GM23338 (cell line): ENCODE data around the gene FOXP4. TPM values are rescaled to one million over a fixed set of nuclear protein-coding genes. Genes with fewer than 3 reads are reported as not detected.

ENCODE experiments used
- ATAC-seq: fragments of 200-7000 bp; cut with Tn5 transposase; 3 replicates; pipeline ENCODE4 v1.9.1; 2020
- DNase-seq: peaks from one replicate; pipeline ENCODE4 v3.0.0-alpha.2; 2015; ENCODE audit warnings: low spot score
- H2AFZ ChIP-seq: fragments of 200-600 bp; sonication (generic); 2 replicates; pipeline ENCODE4 v1.8.0; 2016; ENCODE audit warnings: antibody characterized with exemption, mild to moderate bottlenecking, moderate library complexity
- H3F3A ChIP-seq: fragments of 200-600 bp; sonication (generic); replicated peaks from 2 replicates; pipeline ENCODE4 v1.8.0; 2017; ENCODE audit warnings: antibody characterized with exemption, mixed run types, low read depth
- H3K27ac ChIP-seq: fragments of 200-600 bp; sonication (generic); 2 replicates; pipeline ENCODE4 v1.6.1; 2016; ENCODE audit warnings: low read depth
- H3K27me3 ChIP-seq: fragments of 200-600 bp; sonication (generic); 2 replicates; pipeline ENCODE4 v1.8.0; 2016; ENCODE audit warnings: mild to moderate bottlenecking, mixed run types, moderate library complexity; ENCODE audit not compliant: insufficient read depth
- H3K36me3 ChIP-seq: fragments of 200-600 bp; sonication (generic); 2 replicates; pipeline ENCODE4 v1.8.0; 2016; ENCODE audit warnings: mild to moderate bottlenecking; ENCODE audit not compliant: insufficient read depth
- H3K4me1 ChIP-seq: fragments of 200-600 bp; sonication (generic); 2 replicates; pipeline ENCODE4 v1.8.0; 2016; ENCODE audit warnings: mild to moderate bottlenecking, moderate library complexity; ENCODE audit not compliant: insufficient read depth
- H3K4me2 ChIP-seq: fragments of 200-600 bp; sonication (generic); 2 replicates; pipeline ENCODE4 v1.7.1; 2017; ENCODE audit warnings: mixed run types
- H3K4me3 ChIP-seq: fragments of 200-600 bp; sonication (generic); 2 replicates; pipeline ENCODE4 v1.6.1; 2016; ENCODE audit warnings: mixed run types
- H3K79me2 ChIP-seq: fragments of 200-600 bp; sonication (generic); replicated peaks from 2 replicates; pipeline ENCODE4 v1.8.0; 2017; ENCODE audit warnings: mild to moderate bottlenecking; ENCODE audit not compliant: insufficient read depth
- H3K9me2 ChIP-seq: fragments of 200-600 bp; sonication (generic); 2 replicates; pipeline ENCODE4 v1.8.0; 2017; ENCODE audit not compliant: insufficient read depth
- H4K20me1 ChIP-seq: fragments of 200-600 bp; sonication (generic); replicated peaks from 2 replicates; pipeline ENCODE4 v1.8.0; 2017; ENCODE audit warnings: mild to moderate bottlenecking; ENCODE audit not compliant: insufficient read depth
- H3K27ac Mint-ChIP-seq: 2 replicates; pipeline ENCODE4 v1.8.0; 2020; ENCODE audit warnings: inconsistent platforms, mild to moderate bottlenecking, moderate library complexity, mixed read lengths
- H3K27me3 Mint-ChIP-seq: 3 replicates; pipeline ENCODE4 v1.8.0; 2022; ENCODE audit warnings: low read depth, mild to moderate bottlenecking, moderate library complexity, mixed read lengths, inconsistent platforms; ENCODE audit not compliant: insufficient read depth, poor library complexity
- H3K36me3 Mint-ChIP-seq: 3 replicates; pipeline ENCODE4 v1.8.0; 2021; ENCODE audit warnings: low read depth, mild to moderate bottlenecking, inconsistent platforms, moderate library complexity, mixed read lengths
- H3K4me1 Mint-ChIP-seq: 3 replicates; pipeline ENCODE4 v1.8.0; 2020; ENCODE audit warnings: mild to moderate bottlenecking, inconsistent platforms, mixed read lengths
- H3K4me3 Mint-ChIP-seq: 3 replicates; pipeline ENCODE4 v1.8.0; 2021; ENCODE audit warnings: moderate library complexity, mild to moderate bottlenecking, inconsistent platforms, mixed read lengths
- H3K9me3 Mint-ChIP-seq: 3 replicates; pipeline ENCODE4 v1.8.0; 2020; ENCODE audit warnings: moderate library complexity, mild to moderate bottlenecking, inconsistent platforms, mixed read lengths
- CREB1 ChIP-seq: fragments of 250-450 bp; sonication (Bioruptor Pico); IDR thresholded peaks from 2 replicates; pipeline ENCODE4 v1.5.0; 2020; ENCODE audit warnings: low read depth, mild to moderate bottlenecking, moderate library complexity
- EZH2 ChIP-seq: fragments of 200-600 bp; sonication (generic); IDR thresholded peaks from one replicate; pipeline ENCODE4 v1.8.0; 2017; ENCODE audit warnings: antibody characterized with exemption, mild to moderate bottlenecking, low read depth; ENCODE audit not compliant: unreplicated experiment
- EZH2phosphoT487 ChIP-seq: fragments of 200-600 bp; sonication (generic); IDR thresholded peaks from one replicate; pipeline ENCODE4 v1.8.1; 2018; ENCODE audit warnings: antibody characterized with exemption; ENCODE audit not compliant: unreplicated experiment
- JUNB ChIP-seq: IDR thresholded peaks from one replicate; pipeline ENCODE4 v1.6.1; 2016; ENCODE audit warnings: antibody characterized with exemption; ENCODE audit not compliant: unreplicated experiment
- NANOG ChIP-seq: IDR thresholded peaks from 2 replicates; pipeline ENCODE4 v1.6.1; 2016; ENCODE audit warnings: antibody characterized with exemption, borderline replicate concordance
- POLR2AphosphoS5 ChIP-seq: IDR thresholded peaks from 2 replicates; pipeline ENCODE4 v1.6.1; 2016; ENCODE audit warnings: antibody characterized with exemption, low read depth
- STAT1 ChIP-seq: IDR thresholded peaks from one replicate; pipeline ENCODE4 v1.6.1; 2016; ENCODE audit warnings: antibody characterized with exemption; ENCODE audit not compliant: unreplicated experiment
- ZNF114 ChIP-seq: fragments of 250-450 bp; sonication (Bioruptor Pico); IDR thresholded peaks from 2 replicates; pipeline ENCODE4 v1.5.0; 2020; ENCODE audit warnings: mild to moderate bottlenecking, moderate library complexity
- ZNF331 ChIP-seq: fragments of 250-450 bp; sonication (Bioruptor Pico); IDR thresholded peaks from 2 replicates; pipeline ENCODE4 v1.5.0; 2020; ENCODE audit warnings: low read depth, mild to moderate bottlenecking, moderate library complexity
- polyA plus RNA-seq: library from polyadenylated mRNA; unstranded; fragments of >200 nt; fragmentation: Nextera tagmentation; extraction: Ambion mirVana; gene quantifications from 2 replicates; pipeline ENCODE4 v1.2.1, GENCODE V29; 2016
- total RNA-seq: library from RNA; depleted of rRNA; stranded (reverse); fragments of >200 nt; shearing (Covaris generic); gene quantifications from 2 replicates; pipeline ENCODE4 v1.2.3, GENCODE V29; 2014
- TF ChIP-seq, protein P1 (sequence below): IDR thresholded peaks from 2 replicates; pipeline ENCODE4 v1.6.1; 2016; ENCODE audit warnings: antibody characterized with exemption
- TF ChIP-seq, protein P2 (sequence below): fragments of 250-450 bp; sonication (Bioruptor Pico); IDR thresholded peaks from 2 replicates; pipeline ENCODE4 v1.5.0; 2020; ENCODE audit warnings: mild to moderate bottlenecking, moderate library complexity
- TF ChIP-seq, protein P3 (sequence below): IDR thresholded peaks from one replicate; pipeline ENCODE4 v1.6.1; 2018; ENCODE audit warnings: antibody characterized with exemption; ENCODE audit not compliant: unreplicated experiment
- TF ChIP-seq, protein P4 (sequence below), 2 experiments: fragments of 200-600 bp in 1 of 2; sonication (generic) in 1 of 2; conservative IDR thresholded peaks; 2 replicates each; pipeline versions ENCODE4 v1.5.1 to v1.6.1; 2016 to 2017; ENCODE audit warnings: antibody characterized with exemption in 2 of 2, low read depth in 2 of 2, mild to moderate bottlenecking in 2 of 2, moderate library complexity in 1 of 2

Gene FOXP4
- total and polyA plus RNA-seq, 2 experiments from 2014 or later: 5.1 to 13.5 TPM

DNA sequence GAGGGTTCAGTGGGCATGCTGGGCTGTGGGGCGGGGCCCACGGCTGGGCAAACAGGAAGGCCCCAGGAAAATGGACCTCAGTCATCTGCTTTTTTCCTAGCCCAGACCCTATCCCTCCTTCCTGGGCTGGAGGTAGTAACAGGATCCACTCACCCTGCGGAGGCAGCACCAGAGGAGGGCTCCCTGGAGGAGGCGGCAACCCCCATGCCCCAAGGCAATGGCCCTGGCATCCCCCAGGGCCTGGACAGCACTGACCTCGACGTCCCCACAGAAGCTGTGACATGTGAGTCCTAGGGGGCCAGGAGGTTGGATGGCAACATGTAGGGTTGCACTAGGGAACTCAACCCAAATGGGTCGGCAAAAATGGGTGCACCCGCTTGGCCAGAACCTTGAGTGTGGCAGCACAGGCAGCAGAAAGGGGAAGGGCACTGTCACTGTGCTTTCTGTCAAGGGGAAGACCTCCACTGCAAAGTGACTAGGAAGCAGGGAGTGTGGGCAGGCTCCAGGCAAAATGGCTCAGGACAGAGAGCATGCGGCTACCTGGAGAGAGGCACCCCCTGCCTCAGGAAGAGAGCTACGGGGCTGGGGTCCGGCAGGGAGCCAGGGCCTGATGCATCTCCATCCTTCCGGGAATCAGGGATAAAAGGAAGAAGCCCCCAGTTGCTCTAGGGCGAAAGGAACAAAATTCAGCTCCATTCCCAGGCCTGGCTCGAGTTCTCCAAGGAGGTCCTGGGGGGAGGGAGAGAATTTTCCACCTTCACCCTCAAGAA, 100.0 kb downstream of the FOXP4 start:
- Histone ChIP-seq H3K36me3 (no peaks in the 10 kb centered on the region), H3K4me1 (peaks cover 28% of the 10 kb centered on the region), H3K79me2 (0 out of 2 replicates have a peak, but pooled peaks cover 4% of the 10 kb centered on the region), H3K4me3 (peak overlapping the region; percentile 24; the same call in 1 of the 2 replicates), H3K27me3 (peaks cover 23% of the 10 kb centered on the region), H3K4me2 (no peak overlapping the region), H2AFZ (no peak overlapping the region), H4K20me1 (peaks cover 6% of the 10 kb centered on the region; the same call in 1 of the 2 replicates), H3F3A (no peaks in the 10 kb centered on the region), H3K27ac (no peak overlapping the region), H3K9me2 (no peaks in the 10 kb centered on the region)
- DNase-seq (no peak), ATAC-seq (no peak)
- H3K27ac Mint-ChIP-seq: no peak overlapping the region
- TF ChIP-seq JUNB (no peak), POLR2AphosphoS5 (no peak), NANOG (no peak), ZNF114 (CRISPR knock-in tag) (no peak), EZH2 (no peak), STAT1 (no peak), EZH2phosphoT487 (no peak), CREB1 (no peak), ZNF331 (CRISPR knock-in tag) (no peak)
- TF ChIP-seq, protein P1, sequence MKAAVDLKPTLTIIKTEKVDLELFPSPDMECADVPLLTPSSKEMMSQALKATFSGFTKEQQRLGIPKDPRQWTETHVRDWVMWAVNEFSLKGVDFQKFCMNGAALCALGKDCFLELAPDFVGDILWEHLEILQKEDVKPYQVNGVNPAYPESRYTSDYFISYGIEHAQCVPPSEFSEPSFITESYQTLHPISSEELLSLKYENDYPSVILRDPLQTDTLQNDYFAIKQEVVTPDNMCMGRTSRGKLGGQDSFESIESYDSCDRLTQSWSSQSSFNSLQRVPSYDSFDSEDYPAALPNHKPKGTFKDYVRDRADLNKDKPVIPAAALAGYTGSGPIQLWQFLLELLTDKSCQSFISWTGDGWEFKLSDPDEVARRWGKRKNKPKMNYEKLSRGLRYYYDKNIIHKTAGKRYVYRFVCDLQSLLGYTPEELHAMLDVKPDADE: no peak
- TF ChIP-seq, protein P2, sequence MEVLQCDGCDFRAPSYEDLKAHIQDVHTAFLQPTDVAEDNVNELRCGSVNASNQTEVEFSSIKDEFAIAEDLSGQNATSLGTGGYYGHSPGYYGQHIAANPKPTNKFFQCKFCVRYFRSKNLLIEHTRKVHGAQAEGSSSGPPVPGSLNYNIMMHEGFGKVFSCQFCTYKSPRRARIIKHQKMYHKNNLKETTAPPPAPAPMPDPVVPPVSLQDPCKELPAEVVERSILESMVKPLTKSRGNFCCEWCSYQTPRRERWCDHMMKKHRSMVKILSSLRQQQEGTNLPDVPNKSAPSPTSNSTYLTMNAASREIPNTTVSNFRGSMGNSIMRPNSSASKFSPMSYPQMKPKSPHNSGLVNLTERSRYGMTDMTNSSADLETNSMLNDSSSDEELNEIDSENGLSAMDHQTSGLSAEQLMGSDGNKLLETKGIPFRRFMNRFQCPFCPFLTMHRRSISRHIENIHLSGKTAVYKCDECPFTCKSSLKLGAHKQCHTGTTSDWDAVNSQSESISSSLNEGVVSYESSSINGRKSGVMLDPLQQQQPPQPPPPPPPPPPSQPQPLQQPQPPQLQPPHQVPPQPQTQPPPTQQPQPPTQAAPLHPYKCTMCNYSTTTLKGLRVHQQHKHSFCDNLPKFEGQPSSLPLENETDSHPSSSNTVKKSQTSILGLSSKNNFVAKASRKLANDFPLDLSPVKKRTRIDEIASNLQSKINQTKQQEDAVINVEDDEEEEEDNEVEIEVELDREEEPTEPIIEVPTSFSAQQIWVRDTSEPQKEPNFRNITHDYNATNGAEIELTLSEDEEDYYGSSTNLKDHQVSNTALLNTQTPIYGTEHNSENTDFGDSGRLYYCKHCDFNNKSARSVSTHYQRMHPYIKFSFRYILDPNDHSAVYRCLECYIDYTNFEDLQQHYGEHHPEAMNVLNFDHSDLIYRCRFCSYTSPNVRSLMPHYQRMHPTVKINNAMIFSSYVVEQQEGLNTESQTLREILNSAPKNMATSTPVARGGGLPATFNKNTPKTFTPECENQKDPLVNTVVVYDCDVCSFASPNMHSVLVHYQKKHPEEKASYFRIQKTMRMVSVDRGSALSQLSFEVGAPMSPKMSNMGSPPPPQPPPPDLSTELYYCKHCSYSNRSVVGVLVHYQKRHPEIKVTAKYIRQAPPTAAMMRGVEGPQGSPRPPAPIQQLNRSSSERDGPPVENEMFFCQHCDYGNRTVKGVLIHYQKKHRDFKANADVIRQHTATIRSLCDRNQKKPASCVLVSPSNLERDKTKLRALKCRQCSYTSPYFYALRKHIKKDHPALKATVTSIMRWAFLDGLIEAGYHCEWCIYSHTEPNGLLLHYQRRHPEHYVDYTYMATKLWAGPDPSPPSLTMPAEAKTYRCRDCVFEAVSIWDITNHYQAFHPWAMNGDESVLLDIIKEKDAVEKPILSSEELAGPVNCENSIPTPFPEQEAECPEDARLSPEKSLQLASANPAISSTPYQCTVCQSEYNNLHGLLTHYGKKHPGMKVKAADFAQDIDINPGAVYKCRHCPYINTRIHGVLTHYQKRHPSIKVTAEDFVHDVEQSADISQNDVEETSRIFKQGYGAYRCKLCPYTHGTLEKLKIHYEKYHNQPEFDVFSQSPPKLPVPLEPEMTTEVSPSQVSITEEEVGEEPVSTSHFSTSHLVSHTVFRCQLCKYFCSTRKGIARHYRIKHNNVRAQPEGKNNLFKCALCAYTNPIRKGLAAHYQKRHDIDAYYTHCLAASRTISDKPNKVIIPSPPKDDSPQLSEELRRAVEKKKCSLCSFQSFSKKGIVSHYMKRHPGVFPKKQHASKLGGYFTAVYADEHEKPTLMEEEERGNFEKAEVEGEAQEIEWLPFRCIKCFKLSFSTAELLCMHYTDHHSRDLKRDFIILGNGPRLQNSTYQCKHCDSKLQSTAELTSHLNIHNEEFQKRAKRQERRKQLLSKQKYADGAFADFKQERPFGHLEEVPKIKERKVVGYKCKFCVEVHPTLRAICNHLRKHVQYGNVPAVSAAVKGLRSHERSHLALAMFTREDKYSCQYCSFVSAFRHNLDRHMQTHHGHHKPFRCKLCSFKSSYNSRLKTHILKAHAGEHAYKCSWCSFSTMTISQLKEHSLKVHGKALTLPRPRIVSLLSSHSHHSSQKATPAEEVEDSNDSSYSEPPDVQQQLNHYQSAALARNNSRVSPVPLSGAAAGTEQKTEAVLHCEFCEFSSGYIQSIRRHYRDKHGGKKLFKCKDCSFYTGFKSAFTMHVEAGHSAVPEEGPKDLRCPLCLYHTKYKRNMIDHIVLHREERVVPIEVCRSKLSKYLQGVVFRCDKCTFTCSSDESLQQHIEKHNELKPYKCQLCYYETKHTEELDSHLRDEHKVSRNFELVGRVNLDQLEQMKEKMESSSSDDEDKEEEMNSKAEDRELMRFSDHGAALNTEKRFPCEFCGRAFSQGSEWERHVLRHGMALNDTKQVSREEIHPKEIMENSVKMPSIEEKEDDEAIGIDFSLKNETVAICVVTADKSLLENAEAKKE (CRISPR knock-in tag): no peak
- TF ChIP-seq, protein P3, sequence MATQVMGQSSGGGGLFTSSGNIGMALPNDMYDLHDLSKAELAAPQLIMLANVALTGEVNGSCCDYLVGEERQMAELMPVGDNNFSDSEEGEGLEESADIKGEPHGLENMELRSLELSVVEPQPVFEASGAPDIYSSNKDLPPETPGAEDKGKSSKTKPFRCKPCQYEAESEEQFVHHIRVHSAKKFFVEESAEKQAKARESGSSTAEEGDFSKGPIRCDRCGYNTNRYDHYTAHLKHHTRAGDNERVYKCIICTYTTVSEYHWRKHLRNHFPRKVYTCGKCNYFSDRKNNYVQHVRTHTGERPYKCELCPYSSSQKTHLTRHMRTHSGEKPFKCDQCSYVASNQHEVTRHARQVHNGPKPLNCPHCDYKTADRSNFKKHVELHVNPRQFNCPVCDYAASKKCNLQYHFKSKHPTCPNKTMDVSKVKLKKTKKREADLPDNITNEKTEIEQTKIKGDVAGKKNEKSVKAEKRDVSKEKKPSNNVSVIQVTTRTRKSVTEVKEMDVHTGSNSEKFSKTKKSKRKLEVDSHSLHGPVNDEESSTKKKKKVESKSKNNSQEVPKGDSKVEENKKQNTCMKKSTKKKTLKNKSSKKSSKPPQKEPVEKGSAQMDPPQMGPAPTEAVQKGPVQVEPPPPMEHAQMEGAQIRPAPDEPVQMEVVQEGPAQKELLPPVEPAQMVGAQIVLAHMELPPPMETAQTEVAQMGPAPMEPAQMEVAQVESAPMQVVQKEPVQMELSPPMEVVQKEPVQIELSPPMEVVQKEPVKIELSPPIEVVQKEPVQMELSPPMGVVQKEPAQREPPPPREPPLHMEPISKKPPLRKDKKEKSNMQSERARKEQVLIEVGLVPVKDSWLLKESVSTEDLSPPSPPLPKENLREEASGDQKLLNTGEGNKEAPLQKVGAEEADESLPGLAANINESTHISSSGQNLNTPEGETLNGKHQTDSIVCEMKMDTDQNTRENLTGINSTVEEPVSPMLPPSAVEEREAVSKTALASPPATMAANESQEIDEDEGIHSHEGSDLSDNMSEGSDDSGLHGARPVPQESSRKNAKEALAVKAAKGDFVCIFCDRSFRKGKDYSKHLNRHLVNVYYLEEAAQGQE: no peak
- TF ChIP-seq, protein P4, sequence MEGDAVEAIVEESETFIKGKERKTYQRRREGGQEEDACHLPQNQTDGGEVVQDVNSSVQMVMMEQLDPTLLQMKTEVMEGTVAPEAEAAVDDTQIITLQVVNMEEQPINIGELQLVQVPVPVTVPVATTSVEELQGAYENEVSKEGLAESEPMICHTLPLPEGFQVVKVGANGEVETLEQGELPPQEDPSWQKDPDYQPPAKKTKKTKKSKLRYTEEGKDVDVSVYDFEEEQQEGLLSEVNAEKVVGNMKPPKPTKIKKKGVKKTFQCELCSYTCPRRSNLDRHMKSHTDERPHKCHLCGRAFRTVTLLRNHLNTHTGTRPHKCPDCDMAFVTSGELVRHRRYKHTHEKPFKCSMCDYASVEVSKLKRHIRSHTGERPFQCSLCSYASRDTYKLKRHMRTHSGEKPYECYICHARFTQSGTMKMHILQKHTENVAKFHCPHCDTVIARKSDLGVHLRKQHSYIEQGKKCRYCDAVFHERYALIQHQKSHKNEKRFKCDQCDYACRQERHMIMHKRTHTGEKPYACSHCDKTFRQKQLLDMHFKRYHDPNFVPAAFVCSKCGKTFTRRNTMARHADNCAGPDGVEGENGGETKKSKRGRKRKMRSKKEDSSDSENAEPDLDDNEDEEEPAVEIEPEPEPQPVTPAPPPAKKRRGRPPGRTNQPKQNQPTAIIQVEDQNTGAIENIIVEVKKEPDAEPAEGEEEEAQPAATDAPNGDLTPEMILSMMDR (conservative IDR thresholded peaks at IDR 0.05; ENCODE audit: low read depth in 2 of 2): no peak
- H3K4me1 Mint-ChIP-seq: peaks cover 41% of the 10 kb centered on the region
- no peaks in the 10 kb centered on the region for H3K9me3 Mint-ChIP-seq
- peaks cover 52% of the 10 kb centered on the region for H3K36me3 Mint-ChIP-seq
- H3K4me3 Mint-ChIP-seq: no peak overlapping the region
- peaks cover 14% of the 10 kb centered on the region for H3K27me3 Mint-ChIP-seq
